KMS-11 (cell line): Measurements from ENCODE around the gene KCNIP1.

ENCODE experiments used
- H2AFZ ChIP-seq: fragments of 200-600 bp; sonication (generic); 2 replicates; pipeline ENCODE4 v1.6.1; 2016; ENCODE audit warnings: antibody characterized with exemption, mixed run types, low read depth
- H3K27ac ChIP-seq: fragments of 200-600 bp; sonication (generic); 2 replicates; pipeline ENCODE4 v1.6.1; 2016; ENCODE audit warnings: mild to moderate bottlenecking, mixed run types
- H3K27me3 ChIP-seq: fragments of 200-600 bp; sonication (generic); 2 replicates; pipeline ENCODE4 v1.6.1; 2017; ENCODE audit warnings: mild to moderate bottlenecking, low read depth, mixed run types, moderate library complexity; ENCODE audit not compliant: insufficient read depth
- H3K36me3 ChIP-seq: fragments of 200-600 bp; sonication (generic); 2 replicates; pipeline ENCODE4 v1.6.1; 2017; ENCODE audit warnings: mild to moderate bottlenecking, mixed run types; ENCODE audit not compliant: insufficient read depth
- H3K4me1 ChIP-seq: fragments of 200-600 bp; sonication (generic); 2 replicates; pipeline ENCODE4 v1.6.1; 2016; ENCODE audit warnings: mild to moderate bottlenecking, low read depth, mixed run types; ENCODE audit not compliant: poor library complexity, severe bottlenecking
- H3K4me2 ChIP-seq: fragments of 200-600 bp; sonication (generic); 2 replicates; pipeline ENCODE4 v1.7.0; 2016; ENCODE audit warnings: mild to moderate bottlenecking, mixed run types
- H3K4me3 ChIP-seq: fragments of 200-600 bp; sonication (generic); IDR thresholded peaks from 2 replicates; pipeline ENCODE4 v1.6.1; 2017; ENCODE audit warnings: low read depth, low read length, mixed read lengths; ENCODE audit not compliant: insufficient read depth
- H3K79me2 ChIP-seq: fragments of 200-600 bp; sonication (generic); 2 replicates; pipeline ENCODE4 v1.6.1; 2016; ENCODE audit warnings: low read depth, mixed run types; ENCODE audit not compliant: insufficient read depth
- H3K9ac ChIP-seq: fragments of 200-600 bp; sonication (generic); 2 replicates; pipeline ENCODE4 v1.6.1; 2016; ENCODE audit warnings: mild to moderate bottlenecking, mixed run types
- H4K20me1 ChIP-seq: fragments of 200-600 bp; sonication (generic); 2 replicates; pipeline ENCODE4 v1.6.1; 2016; ENCODE audit warnings: mild to moderate bottlenecking, mixed run types; ENCODE audit not compliant: insufficient read depth
- TF ChIP-seq, protein P1 (sequence below): fragments of 200-600 bp; sonication (generic); conservative IDR thresholded peaks from 2 replicates; pipeline ENCODE4 v1.6.1; 2017; ENCODE audit warnings: low read depth, mild to moderate bottlenecking, antibody characterized with exemption, low read length, moderate library complexity, mixed read lengths

Gene KCNIP1

DNA sequence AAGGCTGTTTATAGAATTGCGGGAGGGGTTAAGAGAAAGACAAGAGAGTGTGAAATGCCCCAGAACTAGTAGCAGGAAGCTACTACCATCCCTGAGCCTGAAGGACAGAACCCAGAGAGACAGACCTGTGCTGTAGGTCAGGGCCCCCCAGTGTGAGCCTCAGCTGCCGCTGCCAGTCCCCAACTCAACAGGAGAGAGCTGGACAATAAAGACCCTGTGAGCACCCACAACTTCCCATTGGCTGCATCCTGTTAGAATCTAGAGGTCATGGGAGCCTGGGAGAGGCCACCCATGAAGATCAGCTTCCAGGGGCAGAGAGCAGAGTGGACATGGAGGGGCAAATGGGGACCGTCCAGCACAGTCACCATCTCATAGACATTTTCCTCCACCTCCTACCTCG lies 152.5 kb downstream of the KCNIP1 start:
- no peak overlapping the region for H3K4me2 ChIP-seq
- H3K27me3 ChIP-seq, result no peaks in the 10 kb centered on the region
- H3K36me3 ChIP-seq, result no peaks in the 10 kb centered on the region
- no peaks in the 10 kb centered on the region for H4K20me1 ChIP-seq
- no peaks in the 10 kb centered on the region for H3K4me1 ChIP-seq
- no peaks in the 10 kb centered on the region for H3K79me2 ChIP-seq
- H3K9ac ChIP-seq, result no peak overlapping the region
- no peak overlapping the region for H3K27ac ChIP-seq
- H2AFZ ChIP-seq, result no peak overlapping the region
- no peak overlapping the region for H3K4me3 ChIP-seq
- TF ChIP-seq, protein P1, sequence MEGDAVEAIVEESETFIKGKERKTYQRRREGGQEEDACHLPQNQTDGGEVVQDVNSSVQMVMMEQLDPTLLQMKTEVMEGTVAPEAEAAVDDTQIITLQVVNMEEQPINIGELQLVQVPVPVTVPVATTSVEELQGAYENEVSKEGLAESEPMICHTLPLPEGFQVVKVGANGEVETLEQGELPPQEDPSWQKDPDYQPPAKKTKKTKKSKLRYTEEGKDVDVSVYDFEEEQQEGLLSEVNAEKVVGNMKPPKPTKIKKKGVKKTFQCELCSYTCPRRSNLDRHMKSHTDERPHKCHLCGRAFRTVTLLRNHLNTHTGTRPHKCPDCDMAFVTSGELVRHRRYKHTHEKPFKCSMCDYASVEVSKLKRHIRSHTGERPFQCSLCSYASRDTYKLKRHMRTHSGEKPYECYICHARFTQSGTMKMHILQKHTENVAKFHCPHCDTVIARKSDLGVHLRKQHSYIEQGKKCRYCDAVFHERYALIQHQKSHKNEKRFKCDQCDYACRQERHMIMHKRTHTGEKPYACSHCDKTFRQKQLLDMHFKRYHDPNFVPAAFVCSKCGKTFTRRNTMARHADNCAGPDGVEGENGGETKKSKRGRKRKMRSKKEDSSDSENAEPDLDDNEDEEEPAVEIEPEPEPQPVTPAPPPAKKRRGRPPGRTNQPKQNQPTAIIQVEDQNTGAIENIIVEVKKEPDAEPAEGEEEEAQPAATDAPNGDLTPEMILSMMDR, result no peak

DNA sequence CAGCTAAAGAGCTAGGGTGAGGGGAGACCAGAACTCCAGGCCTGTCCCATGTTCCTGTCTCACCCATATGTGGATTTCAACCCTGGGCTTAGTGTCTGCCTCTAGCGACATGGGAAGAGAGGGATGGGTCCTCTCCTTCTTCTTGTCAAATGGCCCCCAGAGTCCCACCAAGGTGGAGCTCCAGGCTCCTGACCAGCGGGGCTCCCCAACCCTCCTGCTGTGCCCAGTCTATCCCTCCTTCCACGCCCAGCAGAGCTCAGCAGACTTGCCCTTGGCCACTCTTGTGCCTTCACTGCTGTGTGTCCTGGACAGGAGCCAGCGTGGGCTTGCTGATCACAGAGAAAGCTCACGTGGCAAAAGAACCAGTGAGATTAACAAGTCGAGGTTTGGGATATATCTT lies 156.7 kb downstream of the KCNIP1 start:
- Histone ChIP-seq H3K27ac (no peak overlapping the region), H2AFZ (no peak overlapping the region), H3K27me3 (no peaks in the 10 kb centered on the region), H4K20me1 (no peaks in the 10 kb centered on the region), H3K9ac (no peak overlapping the region), H3K4me1 (no peaks in the 10 kb centered on the region), H3K79me2 (no peaks in the 10 kb centered on the region), H3K4me2 (no peak overlapping the region), H3K4me3 (no peak overlapping the region), H3K36me3 (no peaks in the 10 kb centered on the region)
- TF ChIP-seq, protein P1, result no peak

DNA sequence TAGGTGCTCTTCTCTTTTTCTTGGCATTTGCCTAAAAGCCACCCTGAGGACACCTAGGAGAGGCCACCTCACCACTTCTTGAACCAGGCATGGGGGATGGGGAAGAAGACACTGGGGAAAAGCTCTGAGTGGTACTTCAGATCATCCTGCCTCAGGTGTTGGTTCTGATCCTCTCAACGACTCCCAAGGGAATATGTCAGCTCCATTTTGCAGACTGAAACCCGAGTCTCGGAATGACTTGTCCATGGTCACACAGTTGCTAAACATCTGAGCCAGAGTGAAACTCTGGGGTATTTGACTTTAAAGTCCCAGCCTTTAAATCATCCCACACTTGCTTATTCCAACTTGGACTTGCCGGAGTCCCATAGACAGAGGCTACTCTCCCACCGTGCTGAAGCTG lies 159.1 kb downstream of the KCNIP1 start:
- TF ChIP-seq, protein P1, result no peak
- no peaks in the 10 kb centered on the region for H3K27me3 ChIP-seq
- H3K4me3 ChIP-seq, result no peak overlapping the region
- no peaks in the 10 kb centered on the region for H3K36me3 ChIP-seq
- H4K20me1 ChIP-seq, result no peaks in the 10 kb centered on the region
- no peak overlapping the region for H3K27ac ChIP-seq
- no peak overlapping the region for H3K9ac ChIP-seq
- H3K79me2 ChIP-seq, result no peaks in the 10 kb centered on the region
- H3K4me1 ChIP-seq, result no peaks in the 10 kb centered on the region
- H2AFZ ChIP-seq, result no peak overlapping the region
- H3K4me2 ChIP-seq, result no peak overlapping the region

GRCh38 chr5:170678811-170679210 lies 175.0 kb downstream of the KCNIP1 start:
- Histone ChIP-seq H3K9ac (no peak overlapping the region), H3K27me3 (no peaks in the 10 kb centered on the region), H3K4me1 (no peaks in the 10 kb centered on the region), H4K20me1 (no peaks in the 10 kb centered on the region), H3K79me2 (no peaks in the 10 kb centered on the region), H2AFZ (no peak overlapping the region), H3K4me2 (no peak overlapping the region), H3K27ac (no peak overlapping the region), H3K4me3 (no peak overlapping the region), H3K36me3 (no peaks in the 10 kb centered on the region)
- TF ChIP-seq, protein P1, result no peak
